NCI-H2081 (cell line): Measurements from ENCODE around the gene RMDN2.
"Not testable (repeated sequence)": the region's sequence is repeated elsewhere in the genome, so short reads cannot be mapped to it uniquely, and the experiment has no call there.

Source experiments
- DNase-seq, 2 experiments: peaks; one replicate each; lab custom pipeline; 2025; lab: John Stamatoyannopoulos, UW

Gene RMDN2

GRCh38 chr2:37897511-37897910 lies 27.6 kb upstream of the RMDN2 start:
- no peak for DNase-seq

DNA sequence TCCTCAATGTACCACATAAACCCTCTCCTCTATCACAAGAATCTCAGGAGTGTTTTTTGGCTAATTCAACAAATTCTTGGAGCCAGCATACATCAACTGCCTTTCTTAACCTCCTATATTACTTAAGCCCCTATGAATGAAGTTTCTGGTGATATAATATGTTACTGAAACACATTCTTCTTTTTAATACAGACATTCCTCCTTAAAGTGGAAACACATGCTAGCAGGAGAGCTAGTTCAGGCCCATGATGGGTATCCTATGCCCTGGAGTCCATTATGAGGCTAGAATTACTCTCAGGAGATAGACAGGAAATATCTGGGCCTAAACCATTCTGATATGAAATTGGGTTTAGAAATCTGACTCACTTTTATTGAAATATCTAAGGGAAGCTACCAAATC lies 26.6 kb upstream of the RMDN2 start:
- no peak for DNase-seq

GRCh38 chr2:37902991-37903390 lies 22.1 kb upstream of the RMDN2 start:
- DNase-seq, result no peak

- DNase-seq, result no peak
Measured at GRCh38 chr2:37904425-37904824, 20.7 kb upstream of the RMDN2 start.

DNA sequence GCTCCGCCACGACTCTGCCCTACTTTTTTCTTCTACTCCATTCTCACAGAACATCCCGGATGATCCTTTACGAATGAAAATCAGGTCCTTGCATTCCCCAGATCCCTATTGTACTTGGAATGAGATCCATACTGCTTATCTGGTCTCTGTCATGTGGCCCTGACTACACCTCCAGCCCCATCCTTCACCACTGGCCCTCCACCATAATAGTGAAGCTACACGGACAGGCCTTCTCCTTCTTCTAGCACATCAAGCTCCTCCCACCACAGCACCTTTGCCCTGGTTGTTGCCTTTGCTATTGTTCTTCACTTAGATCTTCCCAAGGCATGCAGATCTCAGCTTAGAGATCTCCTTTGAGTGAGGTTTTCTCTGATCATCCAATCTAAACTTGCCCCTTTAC lies 20.1 kb upstream of the RMDN2 start:
- DNase-seq, result no peak

GRCh38 chr2:37906131-37906530 lies 19.0 kb upstream of the RMDN2 start:
- no peak for DNase-seq

- no peak for DNase-seq
Measured at GRCh38 chr2:37907501-37908225, 17.4 kb upstream of the RMDN2 start.

GRCh38 chr2:37911296-37911873 lies 13.7 kb upstream of the RMDN2 start:
- no peak for DNase-seq

DNA sequence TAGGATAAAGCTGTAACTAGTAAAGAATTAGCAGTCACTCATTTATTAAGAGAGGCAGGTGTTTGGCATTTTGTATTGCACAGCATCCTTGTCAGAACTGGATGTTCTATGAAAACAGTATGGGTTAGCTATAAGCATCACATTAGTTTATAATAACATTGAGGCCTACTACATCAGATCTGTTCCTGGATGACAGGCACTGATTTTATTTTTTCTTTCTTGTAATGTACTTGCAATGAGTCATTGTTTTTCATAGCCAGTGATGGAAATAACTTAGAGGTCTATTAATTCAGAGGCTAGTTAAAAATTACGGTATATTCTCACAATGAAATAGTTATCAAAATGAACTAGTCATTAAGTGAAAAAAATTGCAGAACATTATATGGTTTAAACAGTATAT lies 13.0 kb upstream of the RMDN2 start:
- no peak for DNase-seq

DNA sequence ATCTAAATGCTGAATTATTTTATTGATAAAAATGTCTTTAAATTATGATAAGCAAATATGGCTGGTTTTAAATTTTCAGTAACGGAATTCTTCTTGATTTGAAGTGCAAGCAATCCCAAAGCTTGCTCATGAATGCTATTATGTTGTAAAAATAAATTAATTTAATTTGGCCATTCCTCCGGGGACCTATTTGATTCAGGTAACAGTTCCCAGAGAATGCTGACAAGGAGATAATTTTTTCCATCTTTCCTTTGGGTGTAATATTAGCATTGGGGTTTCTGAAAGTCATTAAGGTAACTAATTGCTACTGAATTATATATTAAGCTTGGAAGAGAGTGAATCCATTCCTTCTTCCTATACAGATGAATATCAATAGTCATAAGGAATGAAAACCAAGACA lies 12.5 kb upstream of the RMDN2 start:
- no peak for DNase-seq

GRCh38 chr2:37914340-37914739 lies 10.7 kb upstream of the RMDN2 start:
- no peak for DNase-seq

DNA sequence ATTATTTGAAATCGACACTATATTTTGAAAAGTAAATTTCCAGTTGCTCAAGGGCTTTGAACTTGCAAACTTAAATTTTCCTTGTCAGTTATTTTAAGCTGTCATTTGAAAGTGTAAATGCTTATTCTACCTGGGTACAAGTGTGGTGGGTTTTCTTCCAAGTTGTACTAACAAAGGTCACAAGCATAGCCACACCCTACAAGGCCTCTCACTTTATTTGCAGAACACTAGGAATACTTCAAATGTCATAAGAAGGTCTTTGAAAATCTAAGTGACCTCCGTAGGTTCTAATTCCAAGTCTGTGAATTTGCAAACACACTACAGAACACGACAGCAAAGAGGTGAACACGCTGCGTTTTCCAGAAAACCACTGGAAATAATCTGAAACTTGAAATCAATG lies 9.3 kb upstream of the RMDN2 start:
- DNase-seq, result no peak

GRCh38 chr2:37916512-37917082 lies 8.5 kb upstream of the RMDN2 start:
- DNase-seq, result no peak

GRCh38 chr2:37917281-37918228 lies 7.5 kb upstream of the RMDN2 start:
- no peak for DNase-seq

- no peak for DNase-seq
Measured at GRCh38 chr2:37918742-37919186, 6.3 kb upstream of the RMDN2 start.

GRCh38 chr2:37919631-37920032 lies 5.5 kb upstream of the RMDN2 start:
- no peak for DNase-seq

GRCh38 chr2:37920570-37920969 lies 4.5 kb upstream of the RMDN2 start:
- no peak for DNase-seq

GRCh38 chr2:37921781-37922180 lies 3.3 kb upstream of the RMDN2 start:
- DNase-seq, result no peak

GRCh38 chr2:37923308-37924055 lies 1.6 kb upstream of the RMDN2 start:
- DNase-seq, result no peak

- no peak for DNase-seq
Measured at GRCh38 chr2:37926635-37927034, 1.5 kb downstream of the RMDN2 start.

DNA sequence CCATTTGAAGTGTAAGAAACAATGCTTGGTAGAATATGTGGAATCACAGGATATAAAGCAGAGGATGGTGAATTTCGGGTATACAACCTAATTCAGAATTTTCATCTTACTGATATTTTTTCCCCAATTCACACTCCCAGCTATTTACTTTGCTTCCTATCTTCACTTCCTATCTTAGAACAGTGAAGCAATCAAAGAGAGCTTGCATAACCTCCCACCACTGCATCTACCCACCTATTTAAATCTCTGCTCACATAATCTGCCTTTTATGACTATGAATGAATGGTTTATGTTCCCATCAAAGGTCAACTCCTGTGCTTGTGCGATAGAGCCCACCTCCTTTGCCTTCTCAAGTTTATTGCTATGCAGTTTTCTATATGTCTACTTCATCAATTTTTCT lies 3.3 kb downstream of the RMDN2 start:
- no peak for DNase-seq

GRCh38 chr2:37930392-37930791 lies 5.3 kb downstream of the RMDN2 start:
- not testable (repeated sequence) for DNase-seq
